H9 (cell line): ENCODE results near the gene NFKB1. TPM values are rescaled to one million over a fixed set of nuclear protein-coding genes. Genes with fewer than 3 reads are reported as not detected.

Source experiments
- DNase-seq: peaks from one replicate; pipeline ENCODE4 v3.0.0-alpha.2; 2017
- H2AFZ ChIP-seq: one replicate; pipeline ENCODE4 v1.6.1; 2013; ENCODE audit warnings: mild to moderate bottlenecking, low read length, control low read depth, moderate library complexity
- H2AK5ac ChIP-seq: 2 replicates; pipeline ENCODE4 v1.6.1; 2013; ENCODE audit warnings: low read length, control low read depth, mixed read lengths; ENCODE audit not compliant: insufficient read length
- H2BK120ac ChIP-seq: one replicate; pipeline ENCODE4 v1.6.1; 2013; ENCODE audit warnings: low read depth, mild to moderate bottlenecking, low read length, control low read depth, inconsistent platforms; ENCODE audit not compliant: poor library complexity, severe bottlenecking
- H2BK12ac ChIP-seq: 2 replicates; pipeline ENCODE4 v1.6.1; 2013; ENCODE audit warnings: low read length, control low read depth, mixed read lengths, low read depth; ENCODE audit not compliant: insufficient read length
- H2BK15ac ChIP-seq: 2 replicates; pipeline ENCODE4 v1.6.1; 2013; ENCODE audit warnings: low read depth, low read length, control low read depth
- H2BK20ac ChIP-seq: one replicate; pipeline ENCODE4 v1.6.1; 2013; ENCODE audit warnings: low read depth, mild to moderate bottlenecking, low read length, control low read depth, inconsistent platforms; ENCODE audit not compliant: poor library complexity, severe bottlenecking
- H2BK5ac ChIP-seq: 2 replicates; pipeline ENCODE4 v1.6.1; 2013; ENCODE audit warnings: low read length, control low read depth, mixed read lengths; ENCODE audit not compliant: insufficient read length
- H3K14ac ChIP-seq: 2 replicates; pipeline ENCODE4 v1.6.1; 2013; ENCODE audit warnings: low read length, control low read depth; ENCODE audit not compliant: insufficient read depth
- H3K18ac ChIP-seq: 2 replicates; pipeline ENCODE4 v1.6.1; 2013; ENCODE audit warnings: low read depth, mild to moderate bottlenecking, mixed read lengths, low read length, control low read depth; ENCODE audit not compliant: insufficient read length
- H3K23ac ChIP-seq: 2 replicates; pipeline ENCODE4 v1.6.1; 2013; ENCODE audit warnings: low read length, control low read depth, mixed read lengths, low read depth; ENCODE audit not compliant: insufficient read length
- H3K23me2 ChIP-seq: 2 replicates; pipeline ENCODE4 v1.6.1; 2013; ENCODE audit warnings: low read depth, mild to moderate bottlenecking, mixed read lengths, low read length, control low read depth; ENCODE audit not compliant: insufficient read length, poor library complexity, severe bottlenecking
- H3K27ac ChIP-seq: 2 replicates; pipeline ENCODE4 v1.5.1; 2013; ENCODE audit warnings: low read length, control low read depth, mixed read lengths, low read depth; ENCODE audit not compliant: insufficient read length
- H3K27me3 ChIP-seq: 2 replicates; pipeline ENCODE4 v1.6.1; 2013; ENCODE audit warnings: low read length, control low read depth, inconsistent platforms; ENCODE audit not compliant: insufficient read depth
- H3K4ac ChIP-seq: 2 replicates; pipeline ENCODE4 v1.6.1; 2013; ENCODE audit warnings: low read depth, mild to moderate bottlenecking, control low read depth, inconsistent platforms, low read length, moderate library complexity
- H3K4me1 ChIP-seq: 2 replicates; pipeline ENCODE4 v1.6.1; 2013; ENCODE audit warnings: low read length, control low read depth, inconsistent platforms; ENCODE audit not compliant: insufficient read depth
- H3K4me2 ChIP-seq: 2 replicates; pipeline ENCODE4 v1.6.1; 2013; ENCODE audit warnings: low read length, control low read depth, mixed read lengths; ENCODE audit not compliant: insufficient read length, insufficient read depth
- H3K56ac ChIP-seq: 2 replicates; pipeline ENCODE4 v1.6.1; 2013; ENCODE audit warnings: low read depth, mild to moderate bottlenecking, mixed read lengths, low read length, control low read depth; ENCODE audit not compliant: insufficient read length
- H3K79me1 ChIP-seq: 2 replicates; pipeline ENCODE4 v1.6.1; 2013; ENCODE audit warnings: low read depth, mild to moderate bottlenecking, moderate library complexity, low read length, control low read depth, inconsistent platforms; ENCODE audit not compliant: insufficient read depth, poor library complexity, severe bottlenecking
- H3K79me2 ChIP-seq: 2 replicates; pipeline ENCODE4 v1.6.1; 2013; ENCODE audit warnings: low read length, control low read depth, inconsistent platforms; ENCODE audit not compliant: insufficient read depth
- H3K9ac ChIP-seq: 2 replicates; pipeline ENCODE4 v1.6.1; 2013; ENCODE audit warnings: low read length, control low read depth, mixed read lengths; ENCODE audit not compliant: insufficient read length; ENCODE audit errors: extremely low read depth
- H3K9me3 ChIP-seq: one replicate; pipeline ENCODE4 v1.6.1; 2013; ENCODE audit warnings: low read depth, low read length, inconsistent platforms; ENCODE audit not compliant: control insufficient read depth
- H3T11ph ChIP-seq: one replicate; pipeline ENCODE4 v1.6.1; 2013; ENCODE audit warnings: mild to moderate bottlenecking, low read length, control low read depth, inconsistent platforms
- H4K20me1 ChIP-seq: one replicate; pipeline ENCODE4 v1.6.1; 2013; ENCODE audit not compliant: control insufficient read depth, insufficient read length, insufficient read depth
- H4K5ac ChIP-seq: 2 replicates; pipeline ENCODE4 v1.6.1; 2013; ENCODE audit warnings: low read depth, mild to moderate bottlenecking, mixed read lengths, low read length, control low read depth; ENCODE audit not compliant: insufficient read length
- H4K8ac ChIP-seq: replicated peaks from 2 replicates; pipeline ENCODE4 v1.6.1; 2013; ENCODE audit warnings: low read length, control low read depth, mixed read lengths, low read depth; ENCODE audit not compliant: insufficient read length
- H4K91ac ChIP-seq: 2 replicates; pipeline ENCODE4 v1.6.1; 2013; ENCODE audit warnings: low read depth, mild to moderate bottlenecking, moderate library complexity, mixed read lengths, low read length, control low read depth; ENCODE audit not compliant: insufficient read length
- H3K27ac Mint-ChIP-seq, 3 experiments: 2 replicates in 2 of 3; 3 replicates in 1 of 3; pipeline ENCODE4 v1.8.0; 2020 to 2021; ENCODE audit warnings: mixed read lengths in 3 of 3, mild to moderate bottlenecking in 1 of 3, moderate library complexity in 1 of 3
- H3K27me3 Mint-ChIP-seq: 2 replicates; pipeline ENCODE4 v1.8.0; 2021; ENCODE audit warnings: low read depth, mild to moderate bottlenecking, moderate library complexity, mixed read lengths
- H3K36me3 Mint-ChIP-seq, 3 experiments: 2 replicates in 2 of 3; 3 replicates in 1 of 3; pipeline ENCODE4 v1.8.0; 2020 to 2021; ENCODE audit warnings: low read depth in 3 of 3, mixed read lengths in 3 of 3; ENCODE audit not compliant: insufficient read depth in 1 of 3
- H3K4me1 Mint-ChIP-seq, 2 experiments: 2 replicates each; pipeline ENCODE4 v1.8.0; 2020; ENCODE audit warnings: mixed read lengths in 2 of 2
- H3K4me3 Mint-ChIP-seq, 2 experiments: 2 replicates in 1 of 2; 3 replicates in 1 of 2; pipeline ENCODE4 v1.8.0; 2020 to 2021; ENCODE audit warnings: mild to moderate bottlenecking in 2 of 2, mixed read lengths in 2 of 2, moderate library complexity in 1 of 2
- H3K9me3 Mint-ChIP-seq, 2 experiments: 2 replicates in 1 of 2; 3 replicates in 1 of 2; pipeline ENCODE4 v1.8.0; 2020; ENCODE audit warnings: mild to moderate bottlenecking in 2 of 2, mixed read lengths in 2 of 2, moderate library complexity in 1 of 2
- WGBS: extraction: QIAGEN DNeasy Blood & Tissue Kit; methylation state at CpG from one replicate; pipeline ENCODE4 v1.1.7; 2013; ENCODE audit warnings: missing lambda C conversion rate, low lambda C conversion rate, mixed read lengths; ENCODE audit not compliant: insufficient read length; ENCODE audit errors: extremely low coverage; 5-methylcytosine and 5-hydroxymethylcytosine counted together
- total RNA-seq: library from RNA; stranded (reverse); gene quantifications from 2 replicates; pipeline ENCODE4 v1.2.1, GENCODE V29; 2021
- TF ChIP-seq, protein P1 (sequence below): fragments of 200-600 bp; sonication (generic); conservative IDR thresholded peaks from 3 replicates; pipeline ENCODE4 v1.8.0; 2021; ENCODE audit warnings: antibody characterized with exemption, mild to moderate bottlenecking

Gene NFKB1
- total RNA-seq, 1 experiment from 2014 or later, result 5.7 TPM

DNA sequence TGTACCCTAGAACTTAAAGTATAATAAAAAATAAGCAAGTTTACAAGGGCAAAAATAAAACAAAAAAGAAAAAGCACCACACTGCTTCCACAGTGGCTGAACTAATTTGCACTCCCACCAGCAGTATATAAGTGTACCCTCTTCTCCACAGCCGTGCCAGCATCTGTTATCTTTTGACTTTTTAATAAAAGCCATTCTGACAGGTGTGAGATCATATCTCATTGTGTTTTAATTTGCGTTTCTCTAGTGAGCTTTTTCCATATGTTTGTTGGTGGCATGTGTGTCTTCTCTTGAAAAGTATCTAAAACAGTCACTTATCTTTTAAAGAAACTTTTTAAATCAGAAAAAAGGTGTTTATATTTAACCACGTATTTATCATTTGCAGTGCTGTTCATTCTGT lies 71.3 kb downstream of the NFKB1 start:
- DNase-seq, result no peak
- no peak overlapping the region for H3K23ac ChIP-seq
- H2BK15ac ChIP-seq, result no peak overlapping the region
- no peak overlapping the region for H3K27ac Mint-ChIP-seq
- H3K9me3 ChIP-seq, result no peaks in the 10 kb centered on the region
- no peak overlapping the region for H3K14ac ChIP-seq
- H3K18ac ChIP-seq, result no peak overlapping the region
- H3K79me2 ChIP-seq, result no peaks in the 10 kb centered on the region
- WGBS, result no CpG with 5 or more reads among the region's 3 CpGs
- TF ChIP-seq, protein P1, sequence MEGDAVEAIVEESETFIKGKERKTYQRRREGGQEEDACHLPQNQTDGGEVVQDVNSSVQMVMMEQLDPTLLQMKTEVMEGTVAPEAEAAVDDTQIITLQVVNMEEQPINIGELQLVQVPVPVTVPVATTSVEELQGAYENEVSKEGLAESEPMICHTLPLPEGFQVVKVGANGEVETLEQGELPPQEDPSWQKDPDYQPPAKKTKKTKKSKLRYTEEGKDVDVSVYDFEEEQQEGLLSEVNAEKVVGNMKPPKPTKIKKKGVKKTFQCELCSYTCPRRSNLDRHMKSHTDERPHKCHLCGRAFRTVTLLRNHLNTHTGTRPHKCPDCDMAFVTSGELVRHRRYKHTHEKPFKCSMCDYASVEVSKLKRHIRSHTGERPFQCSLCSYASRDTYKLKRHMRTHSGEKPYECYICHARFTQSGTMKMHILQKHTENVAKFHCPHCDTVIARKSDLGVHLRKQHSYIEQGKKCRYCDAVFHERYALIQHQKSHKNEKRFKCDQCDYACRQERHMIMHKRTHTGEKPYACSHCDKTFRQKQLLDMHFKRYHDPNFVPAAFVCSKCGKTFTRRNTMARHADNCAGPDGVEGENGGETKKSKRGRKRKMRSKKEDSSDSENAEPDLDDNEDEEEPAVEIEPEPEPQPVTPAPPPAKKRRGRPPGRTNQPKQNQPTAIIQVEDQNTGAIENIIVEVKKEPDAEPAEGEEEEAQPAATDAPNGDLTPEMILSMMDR, result no peak
- peaks cover 0 to 4% (median 0%) of the 10 kb centered on the region in 3 experiments; a peak in 2 of 7 replicates for H3K36me3 Mint-ChIP-seq
- no peak overlapping the region for H3K4me2 ChIP-seq
- H3K9ac ChIP-seq, result no peak overlapping the region
- H3T11ph ChIP-seq, result no peak overlapping the region
- no peak overlapping the region for H2AFZ ChIP-seq
- H2BK12ac ChIP-seq, result no peak overlapping the region
- H2BK5ac ChIP-seq, result no peak overlapping the region
- no peak overlapping the region for H3K27ac ChIP-seq
- no peaks in the 10 kb centered on the region for H3K27me3 ChIP-seq
- no peaks in the 10 kb centered on the region for H4K20me1 ChIP-seq
- peaks cover 4 to 6% of the 10 kb centered on the region in 2 experiments; a peak in 2 of 4 replicates for H3K4me1 Mint-ChIP-seq
- H3K4me1 ChIP-seq, result no peaks in the 10 kb centered on the region
- no peak overlapping the region for H4K5ac ChIP-seq
- H3K23me2 ChIP-seq, result no peaks in the 10 kb centered on the region
- peaks cover 3 to 4% of the 10 kb centered on the region in 2 experiments; a peak in 2 of 5 replicates for H3K9me3 Mint-ChIP-seq
- no peaks in the 10 kb centered on the region for H3K27me3 Mint-ChIP-seq
- no peak overlapping the region for H4K8ac ChIP-seq
- H3K56ac ChIP-seq, result no peak overlapping the region
- no peaks in the 10 kb centered on the region for H3K79me1 ChIP-seq
- H2BK20ac ChIP-seq, result no peak overlapping the region
- H3K4ac ChIP-seq, result no peak overlapping the region
- H2BK120ac ChIP-seq, result no peak overlapping the region
- no peak overlapping the region for H3K4me3 Mint-ChIP-seq
- no peak overlapping the region for H4K91ac ChIP-seq
- no peak overlapping the region for H2AK5ac ChIP-seq
